NCI-H2196 treated with DMSO at 0.1 percent for 48 hours (cell line): ENCODE data around the gene PDZD2.
"Not testable (repeated sequence)": the region's sequence is repeated elsewhere in the genome, so short reads cannot be mapped to it uniquely, and the experiment has no call there.

Source experiments
- DNase-seq: peaks from one replicate; lab custom pipeline; 2025; ENCODE audit not compliant: unreplicated experiment; lab: John Stamatoyannopoulos, UW

Gene PDZD2

GRCh38 chr5:32059761-32060530, 421.0 kb downstream of the PDZD2 start:
- no peak for DNase-seq

DNA sequence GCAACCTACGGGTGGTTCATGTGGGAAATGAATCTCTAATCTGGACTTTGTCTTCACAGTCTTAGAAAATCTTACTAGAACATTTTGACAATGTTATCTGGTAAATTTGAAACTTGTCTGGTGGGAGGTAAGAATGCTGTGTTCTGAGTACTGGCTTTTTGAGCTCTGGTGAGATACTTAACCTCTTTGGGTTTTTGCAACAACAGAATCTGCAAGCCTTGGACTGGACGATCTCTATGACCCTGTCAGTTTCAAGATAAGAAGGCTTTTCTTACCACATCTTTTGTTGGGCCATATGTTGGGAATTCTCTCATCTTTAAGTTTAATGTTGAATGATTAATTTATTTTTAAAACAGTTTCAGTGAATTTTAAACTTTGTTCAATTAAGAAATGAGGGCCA, 422.3 kb downstream of the PDZD2 start:
- DNase-seq = no peak

- DNase-seq = no peak
Observed at GRCh38 chr5:32066448-32066847, 427.5 kb downstream of the PDZD2 start.

GRCh38 chr5:32067774-32068470, 429.0 kb downstream of the PDZD2 start:
- DNase-seq = no peak

DNA sequence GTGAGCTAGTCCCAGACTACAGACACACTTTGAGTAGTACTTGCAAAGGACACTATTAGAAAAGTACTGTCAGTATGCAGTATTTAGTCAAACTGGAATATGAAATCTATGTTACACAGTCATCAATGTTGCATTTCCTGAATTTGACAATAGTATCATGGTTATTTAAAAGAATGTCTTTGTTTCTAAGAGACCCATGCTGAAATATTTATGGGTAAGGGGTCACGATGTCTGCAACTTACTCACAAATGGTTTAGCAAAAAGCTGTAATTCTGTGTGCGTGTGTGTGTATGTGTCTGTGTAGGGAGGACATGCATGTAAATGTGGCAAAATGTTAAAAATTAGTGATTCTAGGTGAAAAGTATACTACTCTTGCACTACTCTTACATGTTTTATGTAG, 429.6 kb downstream of the PDZD2 start:
- DNase-seq = no peak

GRCh38 chr5:32069396-32069795, 430.5 kb downstream of the PDZD2 start:
- DNase-seq = no peak

DNA sequence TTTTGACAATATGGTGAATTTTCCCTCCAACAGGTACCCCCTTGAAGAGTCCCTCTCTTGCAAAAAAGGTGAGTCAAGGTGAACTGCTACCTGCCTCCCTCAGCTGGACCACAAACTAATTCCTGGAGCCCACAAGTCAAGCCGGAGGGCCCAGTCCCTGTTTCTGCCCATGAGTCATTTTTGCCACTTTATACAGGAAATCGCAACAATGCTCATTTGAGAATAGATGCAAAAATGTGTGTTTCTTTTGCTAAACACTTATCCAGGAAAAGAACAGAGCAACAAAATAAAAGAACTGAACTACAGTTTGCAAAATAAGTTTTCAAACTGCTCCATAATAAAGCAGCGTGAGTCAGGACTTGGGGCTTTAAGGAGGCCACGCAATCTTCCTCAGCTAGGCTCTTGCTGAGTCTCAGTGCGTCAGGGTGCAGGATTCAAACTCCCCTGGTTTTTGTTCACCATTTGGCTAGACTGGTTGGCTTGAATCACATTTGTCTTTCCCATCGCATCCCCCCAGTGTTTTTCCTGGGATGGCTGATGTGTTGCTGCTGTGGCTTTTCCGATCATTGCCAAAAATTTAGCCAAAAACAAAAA, 432.5 kb downstream of the PDZD2 start:
- no peak for DNase-seq

GRCh38 chr5:32072054-32072453, 433.1 kb downstream of the PDZD2 start:
- no peak for DNase-seq

DNA sequence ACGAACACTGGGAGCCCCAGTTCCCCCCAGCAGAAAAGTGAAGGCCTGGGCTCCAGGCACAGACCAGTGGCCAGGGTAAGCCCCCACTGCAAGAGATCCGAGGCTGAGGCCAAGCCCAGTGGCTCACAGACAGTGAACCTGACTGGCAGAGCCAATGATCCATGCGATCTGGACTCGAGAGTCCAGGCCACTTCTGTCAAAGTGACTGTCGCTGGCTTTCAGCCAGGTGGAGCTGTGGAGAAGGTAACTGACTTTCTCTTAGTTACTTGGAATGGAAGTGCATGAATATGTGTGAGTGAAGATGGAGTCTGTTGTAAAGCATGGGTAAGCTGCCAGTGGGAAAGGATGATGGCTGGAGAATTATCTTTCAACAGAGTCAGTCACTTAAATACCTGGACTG, 435.5 kb downstream of the PDZD2 start:
- DNase-seq = no peak

GRCh38 chr5:32076699-32077695, 438.1 kb downstream of the PDZD2 start:
- DNase-seq = peak; percentile 16

GRCh38 chr5:32078855-32079254, 439.9 kb downstream of the PDZD2 start:
- not testable (repeated sequence) for DNase-seq

- DNase-seq = not testable (repeated sequence)
Observed at GRCh38 chr5:32080565-32080964, 441.6 kb downstream of the PDZD2 start.

- no peak for DNase-seq
Observed at GRCh38 chr5:32082701-32083100, 443.8 kb downstream of the PDZD2 start.

DNA sequence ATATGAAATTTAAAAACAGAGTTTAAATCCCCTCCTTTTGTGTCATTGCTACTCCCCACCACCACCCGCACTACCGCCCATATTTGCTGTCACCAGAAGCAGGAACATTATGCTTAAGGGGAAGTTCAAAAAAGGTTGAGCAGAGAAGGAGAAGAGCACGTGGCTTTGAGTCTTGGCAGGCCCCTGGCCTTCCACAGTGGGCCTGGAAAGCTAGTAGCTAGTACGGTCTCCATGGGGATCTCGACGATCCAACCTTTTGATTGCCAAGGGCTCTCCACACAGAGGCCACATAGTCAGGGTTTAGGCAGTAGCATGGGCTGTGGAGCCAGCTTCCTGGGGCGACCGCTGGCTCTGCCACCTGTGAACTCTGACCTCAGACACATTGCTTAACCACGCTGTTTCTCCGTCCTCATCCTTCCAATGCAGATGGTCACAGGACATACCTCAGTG, 445.1 kb downstream of the PDZD2 start:
- DNase-seq = no peak

GRCh38 chr5:32087086-32088082, 448.5 kb downstream of the PDZD2 start:
- no peak for DNase-seq

GRCh38 chr5:32088214-32088613, 449.3 kb downstream of the PDZD2 start:
- no peak for DNase-seq

GRCh38 chr5:32089146-32090000, 450.4 kb downstream of the PDZD2 start:
- DNase-seq = no peak

GRCh38 chr5:32090026-32090754, 451.3 kb downstream of the PDZD2 start:
- DNase-seq = no peak
